Thoracic aorta (tissue), 2 donors: Measurements from ENCODE around the gene EPC2. TPM values are rescaled to one million over a fixed set of nuclear protein-coding genes. Genes with fewer than 3 reads are reported as not detected.

Experiments
- ATAC-seq: fragments of 150-250 bp; one replicate; pipeline ENCODE4 v1.8.0; 2017; ENCODE audit warnings: low read depth; ENCODE audit not compliant: insufficient number of reproducible peaks, low FRiP score
- DNase-seq: peaks from one replicate; pipeline ENCODE4 v3.0.0-alpha.2; 2020; ENCODE audit warnings: low spot score
- H3K27ac ChIP-seq, 2 donors: fragments of 200-600 bp; sonication (generic); 1 replicate in 1 of 2; 2 replicates in 1 of 2; pipeline ENCODE4 v1.5.1; 2016; ENCODE audit warnings: mild to moderate bottlenecking in 2 of 2, moderate library complexity in 2 of 2
- H3K27me3 ChIP-seq: fragments of 200-600 bp; sonication (generic); replicated peaks from 2 replicates; pipeline ENCODE4 v1.6.0; 2016; ENCODE audit warnings: mild to moderate bottlenecking; ENCODE audit not compliant: insufficient read depth
- H3K36me3 ChIP-seq: fragments of 200-600 bp; sonication (generic); one replicate; pipeline ENCODE4 v1.5.1; 2016
- H3K4me1 ChIP-seq, 2 donors: fragments of 200-600 bp; sonication (generic); 1 replicate in 1 of 2; 2 replicates in 1 of 2; pipeline versions ENCODE4 v1.5.1 to v1.6.0; 2016; ENCODE audit warnings: low read depth in 2 of 2, mild to moderate bottlenecking in 1 of 2; ENCODE audit not compliant: control insufficient read depth in 1 of 2
- H3K4me3 ChIP-seq: fragments of 200-600 bp; sonication (generic); 2 replicates; pipeline ENCODE4 v1.5.1; 2016; ENCODE audit warnings: mild to moderate bottlenecking
- H3K9me3 ChIP-seq: fragments of 200-600 bp; sonication (generic); 2 replicates; pipeline ENCODE4 v1.5.1; 2016
- total RNA-seq, 2 donors: library from RNA; depleted of rRNA; stranded (reverse); fragments of >200 nt; gene quantifications; one replicate each; pipeline versions ENCODE4 v1.1.0 to v1.2.3, GENCODE V29; 2016
- TF ChIP-seq, protein P1 (sequence below): fragments of 200-600 bp; sonication (generic); IDR thresholded peaks from one replicate; pipeline ENCODE4 v1.5.1; 2019; ENCODE audit warnings: antibody characterized with exemption

Gene EPC2
- total RNA-seq, 2 donors from 2014 or later: 32.0 to 37.8 TPM

GRCh38 chr2:148810081-148810480 is 165.5 kb downstream of the EPC2 start:
- peaks cover 0 to 22% of the 10 kb centered on the region in 2 donors for H3K4me1 ChIP-seq
- no peak for ATAC-seq
- no peak for DNase-seq
- TF ChIP-seq, protein P1, sequence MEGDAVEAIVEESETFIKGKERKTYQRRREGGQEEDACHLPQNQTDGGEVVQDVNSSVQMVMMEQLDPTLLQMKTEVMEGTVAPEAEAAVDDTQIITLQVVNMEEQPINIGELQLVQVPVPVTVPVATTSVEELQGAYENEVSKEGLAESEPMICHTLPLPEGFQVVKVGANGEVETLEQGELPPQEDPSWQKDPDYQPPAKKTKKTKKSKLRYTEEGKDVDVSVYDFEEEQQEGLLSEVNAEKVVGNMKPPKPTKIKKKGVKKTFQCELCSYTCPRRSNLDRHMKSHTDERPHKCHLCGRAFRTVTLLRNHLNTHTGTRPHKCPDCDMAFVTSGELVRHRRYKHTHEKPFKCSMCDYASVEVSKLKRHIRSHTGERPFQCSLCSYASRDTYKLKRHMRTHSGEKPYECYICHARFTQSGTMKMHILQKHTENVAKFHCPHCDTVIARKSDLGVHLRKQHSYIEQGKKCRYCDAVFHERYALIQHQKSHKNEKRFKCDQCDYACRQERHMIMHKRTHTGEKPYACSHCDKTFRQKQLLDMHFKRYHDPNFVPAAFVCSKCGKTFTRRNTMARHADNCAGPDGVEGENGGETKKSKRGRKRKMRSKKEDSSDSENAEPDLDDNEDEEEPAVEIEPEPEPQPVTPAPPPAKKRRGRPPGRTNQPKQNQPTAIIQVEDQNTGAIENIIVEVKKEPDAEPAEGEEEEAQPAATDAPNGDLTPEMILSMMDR: no peak
- no peak overlapping the region for H3K27ac ChIP-seq
- no peak overlapping the region for H3K4me3 ChIP-seq
- H3K27me3 ChIP-seq: no peaks in the 10 kb centered on the region
- H3K36me3 ChIP-seq: no peaks in the 10 kb centered on the region
- H3K9me3 ChIP-seq: no peaks in the 10 kb centered on the region

DNA sequence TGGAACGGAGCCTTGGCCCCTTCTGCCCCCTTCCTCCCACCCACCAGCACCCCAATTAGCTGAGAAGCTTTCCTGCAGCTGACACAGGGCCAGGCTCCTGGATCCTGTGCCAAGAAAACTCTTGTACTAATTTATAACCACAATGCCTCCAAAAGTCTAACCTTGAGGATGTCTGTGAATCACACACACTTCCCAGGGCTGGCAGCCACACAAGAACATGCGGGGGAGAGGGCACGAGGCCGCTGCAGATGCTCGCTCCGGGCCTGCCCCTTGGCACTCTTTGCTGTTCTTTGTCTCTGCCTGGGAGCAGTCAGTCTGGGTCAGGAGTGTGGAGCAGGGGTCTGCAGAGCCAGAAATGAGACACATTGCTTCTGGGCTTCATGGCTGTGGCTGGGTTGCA is 167.8 kb downstream of the EPC2 start:
- Histone ChIP-seq H3K9me3 (no peaks in the 10 kb centered on the region), H3K27ac (no peak overlapping the region), H3K4me1 (peaks cover 0 to 30% of the 10 kb centered on the region in 2 donors), H3K36me3 (no peaks in the 10 kb centered on the region), H3K27me3 (no peaks in the 10 kb centered on the region), H3K4me3 (no peak overlapping the region)
- TF ChIP-seq, protein P1: no peak
- DNase-seq (no peak), ATAC-seq (no peak)

- H3K27ac ChIP-seq: no peak overlapping the region
- TF ChIP-seq, protein P1: no peak
- no peak for ATAC-seq
- H3K4me3 ChIP-seq: no peak overlapping the region
- peaks cover 0 to 32% of the 10 kb centered on the region in 2 donors for H3K4me1 ChIP-seq
- H3K36me3 ChIP-seq: no peaks in the 10 kb centered on the region
- DNase-seq: no peak
- no peaks in the 10 kb centered on the region for H3K9me3 ChIP-seq
- no peaks in the 10 kb centered on the region for H3K27me3 ChIP-seq
These were observed 169.1 kb downstream of the EPC2 start for GRCh38 chr2:148813603-148814065.

- no peaks in the 10 kb centered on the region for H3K9me3 ChIP-seq
- TF ChIP-seq, protein P1: no peak
- peaks cover 0 to 32% of the 10 kb centered on the region in 2 donors for H3K4me1 ChIP-seq
- no peaks in the 10 kb centered on the region for H3K27me3 ChIP-seq
- ATAC-seq: no peak
- H3K4me3 ChIP-seq: peak overlapping the region; percentile 11
- H3K27ac ChIP-seq: no peak overlapping the region
- no peaks in the 10 kb centered on the region for H3K36me3 ChIP-seq
- no peak for DNase-seq
These were observed 169.8 kb downstream of the EPC2 start for GRCh38 chr2:148814143-148814859.

GRCh38 chr2:148814860-148815419 is 170.4 kb downstream of the EPC2 start:
- no peaks in the 10 kb centered on the region for H3K9me3 ChIP-seq
- no peaks in the 10 kb centered on the region for H3K27me3 ChIP-seq
- no peak overlapping the region for H3K27ac ChIP-seq
- peaks cover 0 to 32% of the 10 kb centered on the region in 2 donors for H3K4me1 ChIP-seq
- no peaks in the 10 kb centered on the region for H3K36me3 ChIP-seq
- TF ChIP-seq, protein P1: no peak
- no peak for DNase-seq
- ATAC-seq: no peak
- peak overlapping the region; percentile 11 for H3K4me3 ChIP-seq
